GM12878 (cell line): ENCODE results near the gene SCN11A. TPM values are rescaled to one million over a fixed set of nuclear protein-coding genes. Genes with fewer than 3 reads are reported as not detected.

Source experiments
- ATAC-seq: fragments of 200-7000 bp; cut with Tn5 transposase; 3 replicates; pipeline ENCODE4 v1.9.1; 2020; ENCODE audit warnings: mild to moderate bottlenecking, moderate library complexity
- BruUV-seq: library from RNA; stranded (reverse); fragments of 400-500 nt; replicated peaks from 2 replicates; lab custom pipeline; 2021; lab: Mats Ljungman, UMichigan
- CTCF ChIA-PET: fragments of 300-600 bp; sonication (Branson Sonifier 250); formaldehyde crosslinking; extraction: SDS; loops from one replicate; lab custom pipeline; 2021; ENCODE audit warnings: inconsistent platforms; lab: Yijun Ruan, JAX
- POLR2A ChIA-PET: fragments of 350-600 bp; formaldehyde crosslinking; extraction: SDS; loops from one replicate; lab custom pipeline; 2021; ENCODE audit warnings: inconsistent platforms; lab: Charles Lee
- RAD21 ChIA-PET: fragments of 300-600 bp; sonication (Branson Sonifier 250); formaldehyde crosslinking; loops from one replicate; lab custom pipeline; 2023; ENCODE audit warnings: antibody characterized with exemption; ENCODE audit not compliant: unreplicated experiment; lab: Charles Lee
- SMC1A ChIA-PET: fragments of 300-600 bp; sonication (Branson Sonifier 250); formaldehyde crosslinking; loops from one replicate; lab custom pipeline; 2023; ENCODE audit not compliant: unreplicated experiment, uncharacterized antibody; lab: Charles Lee
- DNase-seq: peaks from one replicate; pipeline ENCODE4 v3.0.0-alpha.2; 2011; ENCODE audit warnings: low read depth, low spot score
- FAIRE-seq: peaks from 3 replicates; lab custom pipeline; 2011; peaks lifted over from hg19 to GRCh38; lab: Jason Lieb, UNC
- H2AFZ ChIP-seq: 2 replicates; pipeline ENCODE4 v1.6.0; 2011; ENCODE audit warnings: low read depth, low read length, control low read depth; ENCODE audit not compliant: control insufficient read depth
- H3K27ac ChIP-seq: 2 replicates; pipeline ENCODE4 v1.5.1; 2011; ENCODE audit warnings: control low read depth; ENCODE audit not compliant: control insufficient read depth, insufficient read depth
- H3K27me3 ChIP-seq, 2 experiments: replicated peaks in 1 of 2; 2 replicates each; pipeline versions ENCODE4 v1.6.0 to v1.6.1; 2011; ENCODE audit warnings: low read length in 1 of 2; ENCODE audit not compliant: control insufficient read depth in 2 of 2, insufficient read depth in 2 of 2
- H3K36me3 ChIP-seq, 2 experiments: 2 replicates each; pipeline ENCODE4 v1.5.1; 2011; ENCODE audit warnings: low read length in 1 of 2; ENCODE audit not compliant: control insufficient read depth in 2 of 2, insufficient read depth in 2 of 2
- H3K4me1 ChIP-seq: 2 replicates; pipeline ENCODE4 v1.6.1; 2011; ENCODE audit warnings: mild to moderate bottlenecking, low read length, moderate library complexity, mixed read lengths; ENCODE audit not compliant: control insufficient read depth, insufficient read depth
- H3K4me2 ChIP-seq: 2 replicates; pipeline ENCODE4 v1.6.0; 2011; ENCODE audit warnings: control low read depth; ENCODE audit not compliant: control insufficient read depth, insufficient read depth
- H3K4me3 ChIP-seq: fragments of 200-600 bp; sonication (generic); 2 replicates; pipeline ENCODE4 v1.5.1; 2016
- H3K79me2 ChIP-seq: 2 replicates; pipeline ENCODE4 v1.6.0; 2011; ENCODE audit warnings: low read length; ENCODE audit not compliant: control insufficient read depth, insufficient read depth
- H3K9ac ChIP-seq: 2 replicates; pipeline ENCODE4 v1.8.0; 2011; ENCODE audit warnings: low read length, control low read depth, mixed read lengths; ENCODE audit not compliant: control insufficient read depth, insufficient read depth
- H3K9me3 ChIP-seq: replicated peaks from 3 replicates; pipeline ENCODE4 v1.5.1; 2011; ENCODE audit warnings: mild to moderate bottlenecking, low read length; ENCODE audit not compliant: control insufficient read depth, insufficient read depth
- H4K20me1 ChIP-seq: 2 replicates; pipeline ENCODE4 v1.6.0; 2011; ENCODE audit not compliant: control insufficient read depth, insufficient read depth
- CREM ChIP-seq: IDR thresholded peaks from 2 replicates; pipeline ENCODE4 v1.6.1; 2014; ENCODE audit warnings: antibody characterized with exemption, low read depth
- EED ChIP-seq: sonication (generic); IDR thresholded peaks from 2 replicates; pipeline ENCODE4 v1.6.1; 2016; ENCODE audit warnings: antibody characterized with exemption, low read depth
- GATAD2B ChIP-seq: fragments of 450-650 bp; conservative IDR thresholded peaks from 2 replicates; pipeline ENCODE4 v1.6.1; 2017; ENCODE audit warnings: low read depth, mild to moderate bottlenecking, moderate library complexity
- IKZF1 ChIP-seq: fragments of 450-650 bp; conservative IDR thresholded peaks from 2 replicates; pipeline ENCODE4 v1.6.1; 2017; ENCODE audit warnings: antibody characterized with exemption, mild to moderate bottlenecking
- IKZF2 ChIP-seq, 2 experiments: fragments of 450-650 bp; IDR thresholded peaks; 2 replicates each; pipeline ENCODE4 v1.6.1; 2017; ENCODE audit warnings: mild to moderate bottlenecking in 2 of 2, moderate library complexity in 2 of 2
- MYB ChIP-seq: fragments of 150-350 bp; IDR thresholded peaks from 2 replicates; pipeline ENCODE4 v1.6.1; 2014; ENCODE audit warnings: mild to moderate bottlenecking, low read depth, low read length, borderline replicate concordance
- RUNX3 ChIP-seq: IDR thresholded peaks from 2 replicates; pipeline ENCODE4 v1.6.1; 2012; ENCODE audit warnings: low read length, inconsistent platforms
- SIN3A ChIP-seq: IDR thresholded peaks from 2 replicates; pipeline ENCODE4 v1.6.1; 2012; ENCODE audit warnings: low read depth, low read length, improper control_type of control experiment
- SMARCA5 ChIP-seq: fragments of 450-650 bp; IDR thresholded peaks from 2 replicates; pipeline ENCODE4 v1.6.1; 2017; ENCODE audit warnings: mild to moderate bottlenecking
- SPI1 ChIP-seq: IDR thresholded peaks from 2 replicates; pipeline ENCODE4 v1.6.1; 2011; ENCODE audit warnings: low read depth, mild to moderate bottlenecking, low read length, moderate library complexity, borderline replicate concordance; ENCODE audit not compliant: insufficient read depth
- TCF3 ChIP-seq: IDR thresholded peaks from 2 replicates; pipeline ENCODE4 v1.6.1; 2012; ENCODE audit warnings: low read depth, mild to moderate bottlenecking, low read length, borderline replicate concordance; ENCODE audit not compliant: insufficient read depth
- WRNIP1 ChIP-seq: IDR thresholded peaks from 2 replicates; pipeline ENCODE4 v1.6.1; 2011; ENCODE audit warnings: low read depth, low read length, improper control_type of control experiment, borderline replicate concordance
- YY1 ChIP-seq: IDR thresholded peaks from 2 replicates; pipeline ENCODE4 v1.6.1; 2011; ENCODE audit warnings: low read depth, mild to moderate bottlenecking, low read length
- ZNF622 ChIP-seq: fragments of 450-650 bp; IDR thresholded peaks from 2 replicates; pipeline ENCODE4 v1.6.1; 2017; ENCODE audit warnings: mild to moderate bottlenecking, inconsistent platforms
- in situ Hi-C: fragments of 300-500 bp; cut with MboI; formaldehyde crosslinking; loops from 9 replicates; pipeline ENCODE4 v1.14.3; 2018; ENCODE audit warnings: mixed read lengths
- intact Hi-C: fragments of 100-400 bp; cut with micrococcal nuclease; formaldehyde crosslinking; loops from one replicate; pipeline ENCODE4 v1.14.2; 2022; ENCODE audit not compliant: unreplicated experiment
- polyA plus RNA-seq, 11 experiments: library from polyadenylated mRNA; depleted of rRNA in 4 of 11; unstranded in 6 of 11; stranded (reverse) in 5 of 11; fragments of >200 nt; fragmentation: Nextera tagmentation in 4 of 11; fragmentation: Illumina TruSeq in 1 of 11; extraction: Ambion mirVana in 4 of 11; extraction: Trizol in 1 of 11; gene quantifications; 1 replicate in 1 of 11; 2 replicates in 10 of 11; pipeline versions ENCODE4 v1.2.1 to v1.2.3, GENCODE V29; 2011 to 2016; ENCODE audit warnings: inconsistent platforms in 2 of 11, missing spikeins in 2 of 11, low read depth in 1 of 11
- total RNA-seq, 4 experiments: library from RNA; depleted of rRNA in 3 of 4; stranded (reverse); fragments of >200 nt in 3 of 4; fragmentation: Illumina TruSeq in 1 of 4; extraction: Trizol in 1 of 4; gene quantifications; 2 replicates each; pipeline versions ENCODE4 v1.2.1 to v1.2.3, GENCODE V29; 2013 to 2021
- TF ChIP-seq, protein P1 (sequence below): fragments of 450-650 bp; IDR thresholded peaks from 2 replicates; pipeline ENCODE4 v1.6.1; 2016; ENCODE audit warnings: mild to moderate bottlenecking
- TF ChIP-seq, protein P2 (sequence below): fragments of 450-650 bp; IDR thresholded peaks from 2 replicates; pipeline ENCODE4 v1.6.1; 2017; ENCODE audit warnings: mild to moderate bottlenecking

The SCN11A gene
- total and polyA plus RNA-seq, 10 of the 15 experiments (the other 5 are each of a cell fraction or from before 2014, with no cell fraction given), result under 0.01 to 0.14 (median 0.03) TPM; not detected in 4

DNA sequence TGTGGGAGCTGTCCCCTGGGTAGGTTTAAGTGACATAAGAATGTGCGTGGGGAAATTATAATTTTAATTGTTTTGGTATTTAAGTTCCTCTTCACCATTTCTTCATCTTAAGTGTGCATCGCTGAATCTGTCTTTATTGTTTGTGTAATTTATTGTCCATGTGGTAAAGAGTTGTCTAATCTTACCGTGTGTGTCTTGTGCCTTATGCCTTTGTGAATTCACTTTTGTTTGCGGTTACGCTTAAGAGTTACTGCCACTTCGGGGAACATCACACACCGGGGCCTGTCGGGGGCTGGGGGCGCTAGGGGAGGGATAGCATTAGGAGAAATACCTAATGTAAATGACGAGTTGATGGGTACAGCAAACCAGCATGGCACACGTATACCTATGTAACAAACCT, 839 bp upstream of the SCN11A start (continued):
- TF ChIP-seq EED (no peak), WRNIP1 (no peak), CREM (no peak), TCF3 (no peak), SIN3A (no peak)
- TF ChIP-seq, protein P1, sequence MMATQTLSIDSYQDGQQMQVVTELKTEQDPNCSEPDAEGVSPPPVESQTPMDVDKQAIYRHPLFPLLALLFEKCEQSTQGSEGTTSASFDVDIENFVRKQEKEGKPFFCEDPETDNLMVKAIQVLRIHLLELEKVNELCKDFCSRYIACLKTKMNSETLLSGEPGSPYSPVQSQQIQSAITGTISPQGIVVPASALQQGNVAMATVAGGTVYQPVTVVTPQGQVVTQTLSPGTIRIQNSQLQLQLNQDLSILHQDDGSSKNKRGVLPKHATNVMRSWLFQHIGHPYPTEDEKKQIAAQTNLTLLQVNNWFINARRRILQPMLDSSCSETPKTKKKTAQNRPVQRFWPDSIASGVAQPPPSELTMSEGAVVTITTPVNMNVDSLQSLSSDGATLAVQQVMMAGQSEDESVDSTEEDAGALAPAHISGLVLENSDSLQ, result no peak

GRCh38 chr3:39050029-39050428, 1.7 kb downstream of the SCN11A start:
- no peak overlapping the region for H3K9ac ChIP-seq
- ChIA-PET CTCF (interaction anchor here (1.4 to 1.5 kb wide), 2 partner anchors 20 to 29 kb away, joined by 3 to 9 read pairs; no protein-coding TSS in a partner anchor), SMC1A (interaction anchor here (1.2 to 2.2 kb wide), 3 partner anchors 20 to 529 kb away, joined by 4 to 5 read pairs (median 4); no protein-coding TSS in a partner anchor), RAD21 (interaction anchor here (0.6 kb wide), 1 partner anchor 238 kb away, joined by 3 read pairs; no protein-coding TSS in a partner anchor), POLR2A (interaction anchor here (1.6 kb wide), 1 partner anchor 214 kb away, joined by 3 read pairs; no protein-coding TSS in a partner anchor)
- H4K20me1 ChIP-seq, result no peaks in the 10 kb centered on the region
- TF ChIP-seq ZNF622, result no peak
- peak; percentile 46 to 56; a peak in 2 of 4 replicates for TF ChIP-seq IKZF2 (IDR thresholded peaks at IDR 0.05)
- TF ChIP-seq SMARCA5, result no peak
- peak; percentile 56; the same call in 1 of the 2 replicates for TF ChIP-seq SPI1
- no peak for TF ChIP-seq GATAD2B
- 0 out of 2 replicates have a peak, but pooled peaks have one; percentile 20 for TF ChIP-seq IKZF1
- TF ChIP-seq MYB, result no peak
- no peak for TF ChIP-seq RUNX3
- TF ChIP-seq, protein P2, sequence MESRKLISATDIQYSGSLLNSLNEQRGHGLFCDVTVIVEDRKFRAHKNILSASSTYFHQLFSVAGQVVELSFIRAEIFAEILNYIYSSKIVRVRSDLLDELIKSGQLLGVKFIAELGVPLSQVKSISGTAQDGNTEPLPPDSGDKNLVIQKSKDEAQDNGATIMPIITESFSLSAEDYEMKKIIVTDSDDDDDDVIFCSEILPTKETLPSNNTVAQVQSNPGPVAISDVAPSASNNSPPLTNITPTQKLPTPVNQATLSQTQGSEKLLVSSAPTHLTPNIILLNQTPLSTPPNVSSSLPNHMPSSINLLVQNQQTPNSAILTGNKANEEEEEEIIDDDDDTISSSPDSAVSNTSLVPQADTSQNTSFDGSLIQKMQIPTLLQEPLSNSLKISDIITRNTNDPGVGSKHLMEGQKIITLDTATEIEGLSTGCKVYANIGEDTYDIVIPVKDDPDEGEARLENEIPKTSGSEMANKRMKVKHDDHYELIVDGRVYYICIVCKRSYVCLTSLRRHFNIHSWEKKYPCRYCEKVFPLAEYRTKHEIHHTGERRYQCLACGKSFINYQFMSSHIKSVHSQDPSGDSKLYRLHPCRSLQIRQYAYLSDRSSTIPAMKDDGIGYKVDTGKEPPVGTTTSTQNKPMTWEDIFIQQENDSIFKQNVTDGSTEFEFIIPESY, result no peak
- TF ChIP-seq YY1, result no peak
- in situ Hi-C loops (no loop called here), intact Hi-C loops (no loop called here)
- no TSS peak for BruUV-seq
- no peak overlapping the region for H3K4me2 ChIP-seq
- H3K9me3 ChIP-seq, result no peaks in the 10 kb centered on the region
- FAIRE-seq, result peak; percentile 18
- no peak overlapping the region; the same call in 1 of the 2 replicates for H2AFZ ChIP-seq
- H3K79me2 ChIP-seq, result peaks cover 8% of the 10 kb centered on the region
- no peaks in the 10 kb centered on the region for H3K27me3 ChIP-seq
- no peak for DNase-seq
- no peak overlapping the region for H3K27ac ChIP-seq
- H3K4me3 ChIP-seq, result no peak overlapping the region
- H3K36me3 ChIP-seq, result no peaks in the 10 kb centered on the region
- no peak for ATAC-seq
- H3K4me1 ChIP-seq, result no peaks in the 10 kb centered on the region; the same call in 1 of the 2 replicates
